ENCODE data around the gene PIPOX.

- TF ChIP-seq CTCF (IDR thresholded peaks at IDR 0.05; ENCODE audit: insufficient read depth, low read depth, low read length) (no peak), EZH2 (IDR thresholded peaks at IDR 0.05; ENCODE audit: insufficient read depth, low read length) (no peak)
Measured at GRCh38 chr17:29051731-29052130, 8.8 kb downstream of the PIPOX start.

All from astrocyte (in vitro differentiated cells and primary cell).